Stomach (tissue), 9 donors: ENCODE measurements around the gene SLC49A4. TPM values are rescaled to one million over a fixed set of nuclear protein-coding genes. Genes with fewer than 3 reads are reported as not detected.

Source experiments
- DNase-seq, 2 donors: peaks; one replicate each; pipeline versions ENCODE4 v3.0.0 to v3.0.0-alpha.2; 2013 to 2019
- H3K27ac ChIP-seq, 5 donors: fragments of 200-600 bp in 4 of 5; sonication (generic) in 4 of 5; one replicate each; pipeline ENCODE4 v1.5.1; 2013 to 2019; ENCODE audit warnings: mild to moderate bottlenecking in 1 of 5, moderate library complexity in 1 of 5
- H3K27me3 ChIP-seq, 3 donors: fragments of 200-600 bp; sonication (generic); one replicate each; pipeline ENCODE4 v1.5.1; 2017 to 2019; ENCODE audit warnings: mixed run types in 1 of 3
- H3K36me3 ChIP-seq, 4 donors: fragments of 200-600 bp; sonication (generic); 1 replicate in 3 of 4; 2 replicates in 1 of 4; pipeline ENCODE4 v1.5.1; 2016 to 2019
- H3K4me1 ChIP-seq, 4 donors: fragments of 200-600 bp; sonication (generic); one replicate each; pipeline ENCODE4 v1.5.1; 2016 to 2019
- H3K4me3 ChIP-seq, 4 donors: fragments of 200-600 bp; sonication (generic) in 3 of 4; one replicate each; pipeline ENCODE4 v1.5.1; 2016 to 2019; ENCODE audit warnings: mild to moderate bottlenecking in 1 of 4
- H3K9me3 ChIP-seq, 4 donors: fragments of 200-600 bp; sonication (generic); one replicate each; pipeline ENCODE4 v1.5.1; 2016 to 2019
- EP300 ChIP-seq: sonication (generic); formaldehyde crosslinking; IDR thresholded peaks from one replicate; pipeline ENCODE4 v1.6.1; 2017; ENCODE audit warnings: antibody characterized with exemption
- POLR2A ChIP-seq, 4 donors: fragments of 450-650 bp; IDR thresholded peaks; one replicate each; pipeline ENCODE4 v1.6.1; 2016; ENCODE audit warnings: antibody characterized with exemption in 4 of 4, control low read depth in 2 of 4, mild to moderate bottlenecking in 1 of 4, moderate library complexity in 1 of 4
- POLR2AphosphoS5 ChIP-seq, 3 donors: sonication (generic); formaldehyde crosslinking; IDR thresholded peaks; one replicate each; pipeline ENCODE4 v1.6.1; 2016; ENCODE audit warnings: antibody characterized with exemption in 3 of 3
- WGBS, 5 donors: extraction: QIAGEN DNeasy Blood & Tissue Kit in 3 of 5; methylation state at CpG; one replicate each; pipeline versions ENCODE4 v1.1.5 to v1.1.7; 2013 to 2018; 5-methylcytosine and 5-hydroxymethylcytosine counted together
- intact Hi-C: fragments of 100-400 bp; cut with DNase I; formaldehyde crosslinking; loops from one replicate; pipeline ENCODE4 v1.15.1; 2023; ENCODE audit warnings: low total_unique reads
- polyA plus RNA-seq, 3 donors: library from polyadenylated mRNA; stranded (reverse); fragments of 200-250 nt; gene quantifications; one replicate each; pipeline ENCODE4 v1.2.3, GENCODE V29; 2013
- total RNA-seq, 5 donors: library from RNA; depleted of rRNA; stranded (reverse); fragments of >200 nt; gene quantifications; one replicate each; pipeline versions ENCODE4 v1.1.0 to v1.2.3, GENCODE V29; 2014 to 2016
- TF ChIP-seq, protein P1 (sequence below), 7 experiments: fragments of 450-650 bp in 4 of 7; fragments of 200-600 bp in 3 of 7; sonication (generic) in 3 of 7; IDR thresholded peaks; one replicate each; pipeline ENCODE4 v1.5.1; 2016 to 2019; ENCODE audit warnings: antibody characterized with exemption in 7 of 7, control low read depth in 2 of 7, mild to moderate bottlenecking in 1 of 7
- donor health status: healthy with polysubstance abuse.
- donor health status: Bipolar disorder and iron deficiency.
- donor health status: healthy.

SLC49A4 gene
- total and polyA plus RNA-seq, 8 donors: 0.31 to 28.8 (median 3.6) TPM

DNA sequence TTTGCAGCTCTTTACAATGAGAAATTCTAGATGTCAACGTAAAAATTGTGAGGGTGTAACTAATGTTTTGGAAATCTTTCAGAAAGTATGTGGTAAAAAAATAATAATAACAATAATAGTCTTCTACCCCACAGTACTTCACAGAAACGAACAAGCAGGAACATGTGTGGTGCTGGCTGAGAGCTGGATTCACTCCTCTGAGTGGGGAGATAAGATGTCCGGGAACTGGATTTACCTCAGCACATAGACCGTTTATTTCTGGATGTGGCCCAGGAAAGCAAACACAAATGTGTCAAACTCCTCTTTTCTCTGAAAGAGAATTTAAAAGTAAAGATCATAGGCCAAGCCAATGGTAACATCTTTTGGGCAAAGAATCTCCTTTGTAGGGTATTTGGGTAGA, 103.4 kb downstream of the SLC49A4 start:
- 39 to 56% (median 46%) methylated on average over 4 of the region's 4 CpGs for WGBS, 5 donors
- peaks cover 0 to 6% (median 0%) of the 10 kb centered on the region in 3 donors for H3K27me3 ChIP-seq
- no peak for DNase-seq
- H3K36me3 ChIP-seq: no peaks in the 10 kb centered on the region
- H3K4me3 ChIP-seq: no peak overlapping the region
- TF ChIP-seq EP300 (no peak), POLR2A (IDR thresholded peaks at IDR 0.05) (no peak), POLR2AphosphoS5 (IDR thresholded peaks at IDR 0.05) (no peak)
- TF ChIP-seq, protein P1, sequence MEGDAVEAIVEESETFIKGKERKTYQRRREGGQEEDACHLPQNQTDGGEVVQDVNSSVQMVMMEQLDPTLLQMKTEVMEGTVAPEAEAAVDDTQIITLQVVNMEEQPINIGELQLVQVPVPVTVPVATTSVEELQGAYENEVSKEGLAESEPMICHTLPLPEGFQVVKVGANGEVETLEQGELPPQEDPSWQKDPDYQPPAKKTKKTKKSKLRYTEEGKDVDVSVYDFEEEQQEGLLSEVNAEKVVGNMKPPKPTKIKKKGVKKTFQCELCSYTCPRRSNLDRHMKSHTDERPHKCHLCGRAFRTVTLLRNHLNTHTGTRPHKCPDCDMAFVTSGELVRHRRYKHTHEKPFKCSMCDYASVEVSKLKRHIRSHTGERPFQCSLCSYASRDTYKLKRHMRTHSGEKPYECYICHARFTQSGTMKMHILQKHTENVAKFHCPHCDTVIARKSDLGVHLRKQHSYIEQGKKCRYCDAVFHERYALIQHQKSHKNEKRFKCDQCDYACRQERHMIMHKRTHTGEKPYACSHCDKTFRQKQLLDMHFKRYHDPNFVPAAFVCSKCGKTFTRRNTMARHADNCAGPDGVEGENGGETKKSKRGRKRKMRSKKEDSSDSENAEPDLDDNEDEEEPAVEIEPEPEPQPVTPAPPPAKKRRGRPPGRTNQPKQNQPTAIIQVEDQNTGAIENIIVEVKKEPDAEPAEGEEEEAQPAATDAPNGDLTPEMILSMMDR (IDR thresholded peaks at IDR 0.05): no peak
- no peak overlapping the region for H3K27ac ChIP-seq
- intact Hi-C loops: no loop called here
- H3K4me1 ChIP-seq: peaks cover 0 to 5% (median 0%) of the 10 kb centered on the region in 4 donors
- no peaks in the 10 kb centered on the region for H3K9me3 ChIP-seq

DNA sequence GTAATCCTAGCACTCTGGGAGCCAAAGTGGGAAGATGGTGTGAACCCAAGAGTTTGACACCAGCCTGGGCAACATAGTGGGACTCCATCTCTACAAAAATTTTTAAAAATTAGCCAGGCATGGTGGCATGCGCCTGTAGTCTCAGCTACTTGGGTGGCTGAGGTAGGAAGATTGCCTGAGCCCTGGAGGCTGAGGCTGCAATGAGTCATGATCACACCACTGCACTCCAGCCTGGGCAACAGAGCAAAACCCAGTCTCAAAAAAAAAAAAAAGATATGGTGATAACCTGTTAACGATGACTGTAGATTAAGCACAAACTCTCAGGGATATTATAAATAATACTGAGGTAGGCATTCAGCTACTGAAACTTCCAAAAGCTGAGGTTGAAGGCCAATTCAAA, 107.5 kb downstream of the SLC49A4 start:
- Histone ChIP-seq H3K9me3 (no peaks in the 10 kb centered on the region), H3K4me1 (no peaks in the 10 kb centered on the region), H3K27me3 (peaks cover 0 to 6% (median 0%) of the 10 kb centered on the region in 3 donors), H3K4me3 (no peak overlapping the region), H3K27ac (no peak overlapping the region), H3K36me3 (no peaks in the 10 kb centered on the region)
- TF ChIP-seq, protein P1 (IDR thresholded peaks at IDR 0.05): no peak
- no peak for TF ChIP-seq POLR2A (IDR thresholded peaks at IDR 0.05)
- no peak for TF ChIP-seq EP300
- no peak for TF ChIP-seq POLR2AphosphoS5 (IDR thresholded peaks at IDR 0.05)
- 60 to 81% (median 66%) methylated on average over 2 of the region's 2 CpGs for WGBS, 5 donors
- no peak for DNase-seq
- intact Hi-C loops: no loop called here

DNA sequence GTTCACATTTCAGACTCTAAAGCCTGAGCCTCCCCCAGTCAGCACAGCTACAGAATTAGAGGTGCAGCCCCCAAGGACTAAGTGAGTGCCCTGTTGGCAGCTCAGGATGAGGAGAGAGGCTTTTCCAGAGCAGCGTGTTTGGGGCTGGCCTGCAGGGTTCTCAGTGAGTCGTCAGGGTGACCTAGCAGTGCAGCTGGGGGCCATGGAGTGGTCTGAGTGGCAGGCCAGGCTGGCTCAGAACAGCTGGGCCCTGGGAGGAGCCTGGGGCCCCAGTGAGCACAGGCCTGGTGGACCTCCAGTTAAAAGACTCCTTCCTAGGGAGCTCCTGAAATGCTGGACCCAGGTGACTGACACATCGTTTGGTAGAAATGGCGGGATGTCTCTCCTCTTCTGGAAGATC, 108.3 kb downstream of the SLC49A4 start:
- intact Hi-C loops: no loop called here
- Histone ChIP-seq H3K4me1 (no peaks in the 10 kb centered on the region), H3K36me3 (no peaks in the 10 kb centered on the region), H3K27me3 (peaks cover 0 to 6% (median 0%) of the 10 kb centered on the region in 3 donors), H3K27ac (no peak overlapping the region), H3K4me3 (no peak overlapping the region), H3K9me3 (no peaks in the 10 kb centered on the region)
- TF ChIP-seq POLR2AphosphoS5 (IDR thresholded peaks at IDR 0.05) (no peak), POLR2A (IDR thresholded peaks at IDR 0.05) (no peak), EP300 (no peak)
- TF ChIP-seq, protein P1 (IDR thresholded peaks at IDR 0.05): no peak
- DNase-seq: no peak
- 58 to 80% (median 63%) methylated on average over 1 to 4 of the region's 4 CpGs for WGBS, 5 donors

DNA sequence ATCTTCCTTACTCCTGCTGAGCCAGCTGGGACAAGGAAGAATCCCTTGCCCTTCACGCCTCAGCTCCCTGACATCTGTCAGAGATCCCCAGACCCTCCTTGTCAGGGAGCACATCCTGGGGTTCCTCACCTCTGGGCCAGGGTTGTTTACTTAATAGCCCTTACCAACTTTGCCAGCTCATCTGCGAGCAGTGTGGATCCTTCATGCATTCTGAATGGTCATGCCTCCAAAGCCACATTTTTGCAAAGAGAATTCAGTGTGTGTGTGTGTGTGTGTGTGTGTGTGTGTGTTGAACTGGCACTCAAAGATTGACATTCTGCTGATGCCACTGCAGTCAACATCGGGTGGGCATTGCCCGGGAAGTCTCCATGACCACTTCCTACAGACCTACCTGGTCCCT, 112.6 kb downstream of the SLC49A4 start:
- intact Hi-C loops: no loop called here
- Histone ChIP-seq H3K36me3 (no peaks in the 10 kb centered on the region), H3K4me3 (no peak overlapping the region), H3K9me3 (no peaks in the 10 kb centered on the region), H3K4me1 (no peaks in the 10 kb centered on the region), H3K27ac (no peak overlapping the region), H3K27me3 (peaks cover 0 to 25% (median 8%) of the 10 kb centered on the region in 3 donors)
- 88 to 93% (median 88%) methylated on average over 4 of the region's 4 CpGs for WGBS, 5 donors
- no peak for DNase-seq
- TF ChIP-seq, protein P1 (IDR thresholded peaks at IDR 0.05): no peak
- TF ChIP-seq POLR2A (IDR thresholded peaks at IDR 0.05): no peak
- TF ChIP-seq EP300: no peak
- no peak for TF ChIP-seq POLR2AphosphoS5 (IDR thresholded peaks at IDR 0.05)
